Peyer's patch (tissue), 4 donors: ENCODE data around the gene IFI27L1.
A peak's percentile ranks its signal among the peaks of the same experiment; 100 is the strongest.

Experiments used
- CTCF ChIP-seq, 6 experiments: fragments of 450-650 bp in 4 of 6; fragments of 200-600 bp in 2 of 6; sonication (generic) in 1 of 6; IDR thresholded peaks; one replicate each; pipeline ENCODE4 v1.5.1; 2017 to 2019; ENCODE audit warnings: antibody characterized with exemption in 6 of 6, mild to moderate bottlenecking in 3 of 6, moderate library complexity in 1 of 6
- POLR2A ChIP-seq, 2 donors: fragments of 450-650 bp; IDR thresholded peaks; one replicate each; pipeline ENCODE4 v1.5.1; 2017; ENCODE audit warnings: antibody characterized with exemption in 2 of 2, mild to moderate bottlenecking in 2 of 2, moderate library complexity in 2 of 2

GRCh38 chr14:94080621-94081385 lies at the start of gene IFI27L1, which contains the start of gene DDX24:
- TF ChIP-seq CTCF (IDR thresholded peaks at IDR 0.05) (peak in 2 of 6 experiments; percentile 1 to 4), POLR2A (IDR thresholded peaks at IDR 0.05) (peak; percentile 93 to 97)
